ENCODE results near the gene PPP1R14B. TPM values are rescaled to one million over a fixed set of nuclear protein-coding genes. Genes with fewer than 3 reads are reported as not detected.

Gene PPP1R14B
- total RNA-seq, 1 donor from 2014 or later = 85.7 TPM

DNA sequence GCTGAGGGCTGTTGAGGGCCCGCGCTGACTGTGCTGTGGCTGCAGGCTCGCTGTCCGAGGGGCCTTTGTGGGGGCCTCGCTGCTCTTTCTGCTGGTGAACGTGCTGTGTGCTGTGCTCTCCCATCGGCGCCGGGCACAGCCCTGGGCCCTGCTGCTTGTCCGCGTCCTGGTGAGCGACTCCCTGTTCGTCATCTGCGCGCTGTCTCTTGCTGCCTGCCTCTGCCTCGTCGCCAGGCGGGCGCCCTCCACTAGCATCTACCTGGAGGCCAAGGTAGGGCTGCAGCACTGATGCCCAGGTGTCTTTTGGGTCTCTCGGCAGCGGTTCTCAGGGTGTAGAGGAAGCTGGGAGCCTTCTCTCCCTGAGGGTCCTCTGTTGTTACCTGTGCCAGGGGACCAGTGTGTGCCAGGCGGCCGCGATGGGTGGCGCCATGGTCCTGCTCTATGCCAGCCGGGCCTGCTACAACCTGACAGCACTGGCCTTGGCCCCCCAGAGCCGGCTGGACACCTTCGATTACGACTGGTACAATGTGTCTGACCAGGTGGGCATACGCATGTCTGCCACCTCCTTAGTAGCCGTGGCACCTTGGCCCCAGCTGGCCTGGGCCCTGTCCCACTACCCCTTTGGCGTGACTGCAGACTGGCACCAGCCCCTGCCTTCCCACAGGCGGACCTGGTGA, 41.1 kb upstream of the PPP1R14B start:
- H3K4me3 ChIP-seq = no peak overlapping the region
- no peak overlapping the region for H3K27ac ChIP-seq
- TF ChIP-seq, protein P1, sequence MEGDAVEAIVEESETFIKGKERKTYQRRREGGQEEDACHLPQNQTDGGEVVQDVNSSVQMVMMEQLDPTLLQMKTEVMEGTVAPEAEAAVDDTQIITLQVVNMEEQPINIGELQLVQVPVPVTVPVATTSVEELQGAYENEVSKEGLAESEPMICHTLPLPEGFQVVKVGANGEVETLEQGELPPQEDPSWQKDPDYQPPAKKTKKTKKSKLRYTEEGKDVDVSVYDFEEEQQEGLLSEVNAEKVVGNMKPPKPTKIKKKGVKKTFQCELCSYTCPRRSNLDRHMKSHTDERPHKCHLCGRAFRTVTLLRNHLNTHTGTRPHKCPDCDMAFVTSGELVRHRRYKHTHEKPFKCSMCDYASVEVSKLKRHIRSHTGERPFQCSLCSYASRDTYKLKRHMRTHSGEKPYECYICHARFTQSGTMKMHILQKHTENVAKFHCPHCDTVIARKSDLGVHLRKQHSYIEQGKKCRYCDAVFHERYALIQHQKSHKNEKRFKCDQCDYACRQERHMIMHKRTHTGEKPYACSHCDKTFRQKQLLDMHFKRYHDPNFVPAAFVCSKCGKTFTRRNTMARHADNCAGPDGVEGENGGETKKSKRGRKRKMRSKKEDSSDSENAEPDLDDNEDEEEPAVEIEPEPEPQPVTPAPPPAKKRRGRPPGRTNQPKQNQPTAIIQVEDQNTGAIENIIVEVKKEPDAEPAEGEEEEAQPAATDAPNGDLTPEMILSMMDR (IDR thresholded peaks at IDR 0.05) = no peak
- DNase-seq (ENCODE audit: low spot score in 2 of 2) = peak in 1 of 2 donors; percentile 62
- intact Hi-C loops (cut with DNase I) = no loop called here
- peaks cover 13% of the 10 kb centered on the region for H3K27me3 ChIP-seq
- H3K4me1 ChIP-seq = peaks cover 10 to 29% of the 10 kb centered on the region in 2 donors
- no peaks in the 10 kb centered on the region for H3K9me3 ChIP-seq
- no peaks in the 10 kb centered on the region for H3K36me3 ChIP-seq

DNA sequence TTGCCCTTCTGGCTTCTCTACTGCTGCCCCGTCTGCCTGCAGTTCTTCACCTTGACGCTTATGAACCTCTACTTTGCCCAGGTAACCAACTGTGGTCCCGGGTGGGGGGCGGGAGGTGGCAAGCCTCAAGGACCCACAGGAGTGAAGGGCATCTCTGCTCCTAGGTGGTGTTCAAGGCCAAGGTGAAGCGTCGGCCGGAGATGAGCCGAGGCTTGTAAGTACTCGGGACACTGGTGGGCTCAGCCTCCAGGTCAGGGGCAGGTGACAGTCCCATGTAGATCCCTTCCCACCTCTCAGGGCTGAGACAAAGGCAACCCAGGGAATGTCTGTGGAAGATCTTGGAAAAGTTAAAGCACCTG, 40.0 kb upstream of the PPP1R14B start:
- Histone ChIP-seq H3K27ac (no peak overlapping the region), H3K4me3 (peak overlapping the region in 1 of 2 donors; percentile 82), H3K4me1 (peaks cover 5 to 20% of the 10 kb centered on the region in 2 donors), H3K27me3 (peaks cover 10% of the 10 kb centered on the region), H3K9me3 (no peaks in the 10 kb centered on the region), H3K36me3 (peaks cover 0 to 4% of the 10 kb centered on the region in 2 donors)
- DNase-seq (ENCODE audit: low spot score in 2 of 2) = peak in 1 of 2 donors; percentile 61
- intact Hi-C loops (cut with DNase I) = no loop called here
- TF ChIP-seq, protein P1 (IDR thresholded peaks at IDR 0.05) = no peak

DNA sequence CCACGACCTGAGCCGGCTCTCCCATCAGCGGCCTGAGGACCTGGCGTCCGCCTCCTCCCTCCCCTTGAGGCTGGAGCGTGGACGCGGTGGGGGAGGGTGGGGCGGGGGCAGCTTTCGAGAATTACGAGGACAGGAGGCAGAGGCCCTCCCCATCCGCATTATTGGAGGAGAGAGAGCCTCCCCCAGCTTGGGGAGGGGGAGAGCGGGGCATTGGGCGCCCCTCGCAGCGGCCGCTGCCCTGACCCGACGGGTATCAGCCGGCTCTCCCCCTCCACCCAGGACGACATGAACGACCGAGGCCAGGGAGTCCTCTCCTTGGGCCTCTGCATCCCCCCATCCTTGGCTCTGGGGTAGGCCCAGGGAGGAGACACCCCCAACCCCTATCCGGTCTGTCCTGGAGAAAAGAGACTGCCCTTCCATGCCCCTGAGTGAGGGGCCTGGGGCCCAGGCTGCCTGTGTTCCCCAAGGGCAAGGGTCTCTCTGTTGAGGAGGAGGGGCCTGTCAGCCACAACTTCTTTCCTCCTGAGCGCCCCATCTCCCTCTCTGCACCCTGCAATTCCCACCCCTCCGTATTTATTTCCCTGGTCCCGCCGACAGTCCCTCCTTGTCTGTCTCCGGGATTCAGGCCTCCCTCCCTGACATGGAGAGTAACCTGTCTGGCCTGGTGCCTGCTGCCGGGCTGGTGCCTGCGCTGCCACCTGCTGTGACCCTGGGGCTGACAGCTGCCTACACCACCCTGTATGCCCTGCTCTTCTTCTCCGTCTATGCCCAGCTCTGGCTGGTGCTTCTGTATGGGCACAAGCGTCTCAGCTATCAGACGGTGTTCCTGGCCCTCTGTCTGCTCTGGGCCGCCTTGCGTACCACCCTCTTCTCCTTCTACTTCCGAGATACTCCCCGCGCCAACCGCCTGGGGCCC, 39.4 kb upstream of the PPP1R14B start:
- peak overlapping the region; percentile 82 to 96 for H3K4me3 ChIP-seq
- H3K27ac ChIP-seq = peak overlapping the region; percentile 87 to 95
- peaks cover 6% of the 10 kb centered on the region for H3K27me3 ChIP-seq
- no peaks in the 10 kb centered on the region for H3K9me3 ChIP-seq
- intact Hi-C loops (cut with DNase I) = loop anchor here (1.0 kb wide), 1 partner anchor 19 kb away; the partner anchor contains the start of gene ESRRA
- TF ChIP-seq, protein P1 (IDR thresholded peaks at IDR 0.05) = no peak
- H3K36me3 ChIP-seq = peaks cover 0 to 5% of the 10 kb centered on the region in 2 donors
- peaks cover 4 to 20% of the 10 kb centered on the region in 2 donors for H3K4me1 ChIP-seq
- DNase-seq (ENCODE audit: low spot score in 2 of 2) = peak in 1 of 2 donors; percentile 62

DNA sequence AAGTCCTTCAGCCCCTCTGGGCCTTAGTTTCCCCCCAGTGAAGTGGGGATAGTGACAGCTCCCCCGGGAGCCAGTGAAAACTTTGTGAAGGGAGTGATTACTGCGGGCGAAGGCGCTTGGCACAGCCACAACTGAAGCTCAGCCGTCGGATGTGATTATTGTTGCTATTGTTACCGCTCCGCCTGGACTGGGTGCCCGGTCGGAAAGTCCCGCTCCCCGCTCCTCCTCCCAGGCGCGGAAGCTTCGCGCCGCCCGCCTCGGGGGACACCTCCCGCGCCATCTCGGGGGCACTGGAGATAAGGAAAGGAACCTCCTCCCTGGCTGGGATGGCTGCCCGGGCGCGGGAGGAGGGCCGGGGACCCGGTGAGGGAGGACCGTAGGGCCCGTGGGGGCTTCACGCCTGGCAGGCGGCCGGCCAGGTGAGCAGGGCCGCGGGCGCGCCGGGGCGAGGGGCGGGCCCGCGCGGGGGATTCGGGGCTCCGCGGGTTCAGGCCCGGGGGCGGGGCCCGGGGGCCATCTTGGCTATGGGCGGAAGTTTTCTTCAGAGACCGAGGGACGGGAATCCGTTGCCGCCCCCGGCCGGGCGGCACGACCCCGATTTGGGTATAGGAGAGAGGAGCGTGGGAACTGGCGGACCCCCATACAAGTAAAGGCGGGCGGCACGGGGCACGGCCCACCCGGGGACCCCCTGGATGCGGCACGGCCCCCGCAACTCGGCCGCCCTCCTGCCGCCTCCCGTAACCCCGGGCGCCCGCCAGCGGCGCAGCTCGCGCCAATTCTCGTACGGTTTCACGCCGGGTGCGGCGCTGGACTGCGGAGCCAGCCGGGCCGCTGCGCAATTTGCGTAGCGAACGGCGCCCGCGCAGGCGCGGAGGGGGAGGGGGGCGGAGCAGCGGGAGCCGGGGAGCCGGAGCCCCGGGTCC, 38.5 kb upstream of the PPP1R14B start, which contains the start of gene GPR137:
GPR137 (plus strand) TSS at position 887 of the 923 bp plus-strand sequence. CDS start 677 bp downstream, outside the sequence.
- peak in 1 of 2 donors; percentile 92 for DNase-seq (ENCODE audit: low spot score in 2 of 2)
- Histone ChIP-seq H3K4me3 (peak within 1 kb of the TSS; percentile 82 to 96), H3K27me3 (no peaks in the 10 kb centered on the region), H3K9me3 (no peaks in the 10 kb centered on the region), H3K36me3 (peaks cover 0 to 8% of the 10 kb centered on the region in 2 donors), H3K4me1 (peaks cover 4 to 20% of the 10 kb centered on the region in 2 donors), H3K27ac (peak within 1 kb of the TSS; percentile 87 to 95)
- TF ChIP-seq, protein P1 (IDR thresholded peaks at IDR 0.05) = no peak
- intact Hi-C loops (cut with DNase I) = loop anchor here (1.0 kb wide), 2 partner anchors 15 to 20 kb away; partner anchors contain the start of gene ESRRA
